GM12864 (cell line): ENCODE results near the gene BRD9.

Experiments
- DNase-seq: peaks from one replicate; pipeline ENCODE4 v3.0.0-alpha.2; 2011; ENCODE audit warnings: low read depth
- H3K4me3 ChIP-seq: 2 replicates; pipeline ENCODE4 v1.5.1; 2011; ENCODE audit warnings: mild to moderate bottlenecking, low read depth, low read length, control low read depth
- TF ChIP-seq, protein P1 (sequence below): IDR thresholded peaks from 2 replicates; pipeline ENCODE4 v1.5.1; 2011; ENCODE audit warnings: low read depth, mild to moderate bottlenecking, moderate library complexity, low read length, control low read depth, inconsistent platforms; ENCODE audit errors: missing control alignments

Gene BRD9

DNA sequence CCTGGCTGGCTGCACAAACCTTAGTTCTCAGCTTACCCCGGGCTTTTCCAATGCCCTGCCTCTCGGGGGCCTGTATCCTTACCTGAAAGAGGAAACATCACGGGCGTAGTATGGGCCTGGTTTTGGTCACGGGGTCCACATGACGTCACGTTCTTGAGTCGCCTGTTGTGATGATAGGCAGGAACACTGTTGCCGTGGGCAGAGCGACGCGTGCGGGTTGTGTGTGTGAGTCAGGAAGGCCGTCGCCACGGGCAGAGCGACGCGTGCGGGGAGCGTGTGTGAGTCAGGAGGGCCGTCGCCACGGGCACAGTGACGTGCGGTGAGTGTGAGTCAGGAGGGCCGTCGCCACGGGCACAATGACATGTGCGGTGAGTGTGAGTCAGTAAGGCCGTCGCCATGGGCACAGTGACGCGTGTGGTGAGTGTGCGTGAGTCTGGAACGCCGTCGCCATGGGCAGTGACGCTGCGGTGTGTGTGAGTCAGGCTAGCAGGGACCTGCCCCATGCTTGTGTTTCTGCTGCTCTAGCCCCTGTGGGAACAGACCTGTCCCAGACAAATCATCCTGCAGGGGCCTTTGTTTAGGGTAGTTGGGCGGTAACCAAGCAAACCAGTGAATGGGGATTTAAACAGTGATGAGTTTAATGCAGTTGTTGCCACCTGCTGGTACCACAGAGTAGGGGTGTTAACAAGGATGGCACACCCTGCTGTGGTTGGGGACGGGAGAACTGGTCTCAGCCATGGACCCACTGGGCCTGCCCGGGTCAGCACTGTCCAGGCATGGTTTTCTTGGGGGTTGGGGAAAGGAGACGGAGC, 19.9 kb upstream of the BRD9 start:
- no peak overlapping the region for H3K4me3 ChIP-seq
- no peak for DNase-seq
- TF ChIP-seq, protein P1, sequence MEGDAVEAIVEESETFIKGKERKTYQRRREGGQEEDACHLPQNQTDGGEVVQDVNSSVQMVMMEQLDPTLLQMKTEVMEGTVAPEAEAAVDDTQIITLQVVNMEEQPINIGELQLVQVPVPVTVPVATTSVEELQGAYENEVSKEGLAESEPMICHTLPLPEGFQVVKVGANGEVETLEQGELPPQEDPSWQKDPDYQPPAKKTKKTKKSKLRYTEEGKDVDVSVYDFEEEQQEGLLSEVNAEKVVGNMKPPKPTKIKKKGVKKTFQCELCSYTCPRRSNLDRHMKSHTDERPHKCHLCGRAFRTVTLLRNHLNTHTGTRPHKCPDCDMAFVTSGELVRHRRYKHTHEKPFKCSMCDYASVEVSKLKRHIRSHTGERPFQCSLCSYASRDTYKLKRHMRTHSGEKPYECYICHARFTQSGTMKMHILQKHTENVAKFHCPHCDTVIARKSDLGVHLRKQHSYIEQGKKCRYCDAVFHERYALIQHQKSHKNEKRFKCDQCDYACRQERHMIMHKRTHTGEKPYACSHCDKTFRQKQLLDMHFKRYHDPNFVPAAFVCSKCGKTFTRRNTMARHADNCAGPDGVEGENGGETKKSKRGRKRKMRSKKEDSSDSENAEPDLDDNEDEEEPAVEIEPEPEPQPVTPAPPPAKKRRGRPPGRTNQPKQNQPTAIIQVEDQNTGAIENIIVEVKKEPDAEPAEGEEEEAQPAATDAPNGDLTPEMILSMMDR, result no peak

DNA sequence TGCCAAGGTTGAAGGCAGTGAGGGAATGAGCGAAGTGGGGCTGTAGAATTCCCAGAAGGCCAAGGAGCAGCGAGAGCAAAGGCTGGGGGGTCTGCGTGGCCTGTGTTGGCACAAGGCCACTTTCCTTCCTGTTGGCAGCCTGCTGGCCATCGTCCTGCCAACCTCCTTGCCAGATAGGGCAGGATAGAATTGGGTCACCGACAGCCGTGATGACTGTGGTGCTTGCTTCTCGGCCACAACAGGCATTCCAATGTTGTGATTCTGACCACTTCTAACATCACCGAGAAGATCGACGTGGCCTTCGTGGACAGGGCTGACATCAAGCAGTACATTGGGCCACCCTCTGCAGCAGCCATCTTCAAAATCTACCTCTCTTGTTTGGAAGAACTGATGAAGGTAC, 19.0 kb upstream of the BRD9 start:
- no peak overlapping the region for H3K4me3 ChIP-seq
- TF ChIP-seq, protein P1, result no peak
- no peak for DNase-seq

DNA sequence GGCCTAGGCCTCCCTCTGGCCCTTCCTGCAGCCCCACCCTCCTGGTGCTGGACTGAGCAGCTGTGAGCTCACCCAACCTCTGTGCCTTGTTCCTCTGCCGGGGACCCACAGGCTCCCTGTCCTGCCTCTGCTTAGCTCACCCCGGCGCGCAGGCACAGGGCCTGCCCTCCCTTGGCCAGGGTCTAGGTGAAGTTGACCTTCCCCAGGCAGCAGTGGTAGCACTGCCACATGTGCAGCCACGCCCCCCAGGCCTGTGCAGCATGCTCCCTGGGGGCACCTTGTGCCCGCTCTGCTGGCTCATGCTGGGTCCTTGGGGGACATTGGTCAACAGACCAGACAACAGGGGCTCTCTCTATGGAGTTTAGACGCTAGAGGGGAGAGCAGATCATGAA, 18.2 kb upstream of the BRD9 start:
- TF ChIP-seq, protein P1, result no peak
- H3K4me3 ChIP-seq, result no peak overlapping the region
- DNase-seq, result no peak

DNA sequence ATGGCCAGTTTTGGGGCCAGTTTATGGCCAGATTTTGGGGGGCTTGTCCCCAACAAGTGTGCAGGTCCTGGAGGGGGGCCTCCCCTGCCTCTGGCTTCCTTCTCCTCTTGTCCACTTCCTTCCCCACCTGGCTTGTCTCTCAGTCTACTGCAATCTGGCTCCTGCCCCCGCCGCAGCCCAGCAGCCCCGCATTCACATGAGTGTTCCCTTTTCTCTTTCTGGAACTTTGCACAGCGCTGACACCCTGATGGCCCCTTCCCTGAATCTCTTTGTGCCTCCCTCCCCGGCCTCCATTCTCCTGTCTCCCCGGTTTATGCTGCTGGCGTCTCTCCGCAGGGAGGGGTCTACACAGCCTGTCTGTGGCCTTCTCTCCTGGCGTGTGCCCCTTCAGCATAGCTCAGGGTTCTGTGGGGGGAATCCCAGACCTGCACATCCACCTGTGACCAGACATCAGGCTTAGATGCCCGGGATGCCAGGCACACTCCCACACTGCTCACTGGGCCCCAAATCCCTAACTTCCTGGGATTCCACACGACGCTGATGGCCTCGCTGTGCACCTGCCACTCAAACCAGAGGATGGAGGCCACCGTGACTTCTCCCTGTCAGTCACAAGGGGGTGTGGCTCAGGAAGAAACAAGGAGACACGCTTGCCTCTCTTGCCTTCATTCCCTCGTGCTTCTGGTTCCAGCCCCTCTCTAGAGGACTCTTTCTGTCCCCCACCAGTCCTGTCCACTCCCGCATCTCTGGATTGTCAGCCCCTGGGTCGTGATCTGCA, 17.6 kb upstream of the BRD9 start:
- DNase-seq, result no peak
- TF ChIP-seq, protein P1, result no peak
- H3K4me3 ChIP-seq, result no peak overlapping the region

DNA sequence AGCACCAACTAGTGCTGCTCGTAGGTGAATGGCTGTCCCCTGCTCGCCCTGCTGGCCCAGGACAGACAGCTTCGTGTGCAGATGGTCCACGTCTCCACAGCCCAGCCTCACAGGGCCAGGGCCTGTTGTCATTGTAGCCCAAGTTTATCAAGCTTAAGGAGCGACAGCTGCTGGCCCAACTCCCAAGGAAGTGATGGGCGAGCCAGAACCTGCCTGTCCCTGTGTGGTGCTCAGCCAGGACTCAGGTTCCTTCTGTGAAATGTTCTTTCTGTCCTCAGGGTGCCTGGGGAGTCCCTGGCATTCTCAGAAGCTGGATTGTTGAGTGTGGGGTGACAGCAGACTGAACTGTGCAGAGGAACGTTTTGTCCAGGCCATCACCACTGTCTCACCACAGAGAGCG, 16.5 kb upstream of the BRD9 start:
- no peak for DNase-seq
- no peak overlapping the region for H3K4me3 ChIP-seq
- TF ChIP-seq, protein P1, result no peak

DNA sequence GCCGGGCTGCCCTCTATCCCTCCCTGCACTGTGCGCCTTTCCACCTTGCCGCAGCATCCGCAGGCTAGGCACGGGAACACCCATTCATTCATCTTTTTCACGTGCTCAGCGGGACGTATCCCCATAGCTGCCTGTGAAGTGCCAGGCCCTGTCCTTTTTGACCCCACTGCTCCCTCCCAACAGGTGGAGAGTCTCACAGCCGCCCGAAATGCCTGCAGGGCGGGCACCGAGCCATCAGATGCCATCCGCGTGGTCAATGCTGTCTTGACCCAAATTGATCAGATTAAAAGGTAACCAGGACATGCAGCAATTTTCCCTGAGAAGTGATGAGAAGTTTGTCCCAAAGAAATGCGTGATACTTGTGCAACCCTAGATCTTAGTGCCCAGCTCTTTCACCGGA, 15.6 kb upstream of the BRD9 start:
- DNase-seq, result no peak
- TF ChIP-seq, protein P1, result no peak

DNA sequence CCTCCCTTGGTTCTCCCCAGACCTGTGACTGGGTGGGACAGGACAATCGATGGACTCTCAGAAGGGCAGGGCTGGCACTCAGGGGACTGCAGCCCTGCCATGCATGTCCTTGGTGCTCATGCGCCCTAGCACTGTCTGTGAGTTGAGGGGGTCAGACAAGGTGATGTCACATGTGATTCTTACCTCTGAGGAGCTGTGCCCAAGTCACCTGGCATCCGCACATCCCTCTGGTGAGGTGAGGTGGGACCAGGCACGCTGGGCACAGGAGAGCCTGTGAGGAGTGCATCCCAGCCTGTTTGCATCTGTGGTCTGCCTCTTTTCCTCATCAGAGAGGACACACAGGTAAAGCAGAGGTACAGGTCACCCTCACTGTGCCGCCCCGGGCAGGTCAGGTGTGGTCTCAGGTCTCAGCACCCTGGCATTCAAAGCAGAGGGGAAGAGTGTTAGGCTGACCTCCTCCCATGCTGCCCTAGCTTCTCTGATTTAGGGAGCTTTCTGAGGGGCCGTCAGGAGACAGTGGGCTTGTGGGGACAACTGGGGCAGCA, 14.8 kb upstream of the BRD9 start:
- no peak overlapping the region for H3K4me3 ChIP-seq
- TF ChIP-seq, protein P1, result no peak
- DNase-seq, result no peak

More for the DNA sequence above, 15.6 kb upstream of the BRD9 start:
- H3K4me3 ChIP-seq, result no peak overlapping the region
